HepG2 (cell line): Measurements from ENCODE around the gene TCF23. TPM values are rescaled to one million over a fixed set of nuclear protein-coding genes. Genes with fewer than 3 reads are reported as not detected.

Experiments used
- ADNP ChIP-seq: sonication (generic); formaldehyde crosslinking; IDR thresholded peaks from 2 replicates; pipeline ENCODE4 v1.4.0; 2020; ENCODE audit warnings: missing genetic modification reagents
- AKAP8 ChIP-seq: sonication (generic); formaldehyde crosslinking; IDR thresholded peaks from 2 replicates; pipeline ENCODE4 v1.5.1; 2020; ENCODE audit warnings: mild to moderate bottlenecking, missing genetic modification reagents
- ARNTL ChIP-seq: sonication (generic); formaldehyde crosslinking; IDR thresholded peaks from 2 replicates; pipeline ENCODE4 v1.4.0; 2020; ENCODE audit warnings: mild to moderate bottlenecking, missing genetic modification reagents
- CEBPG ChIP-seq: IDR thresholded peaks from 2 replicates; pipeline ENCODE4 v1.6.1; 2016
- CENPX ChIP-seq: sonication (generic); formaldehyde crosslinking; IDR thresholded peaks from 2 replicates; pipeline ENCODE4 v1.9.0; 2021; ENCODE audit warnings: mild to moderate bottlenecking, missing genetic modification reagents, moderate library complexity
- EZH2 ChIP-seq: conservative IDR thresholded peaks from 2 replicates; pipeline ENCODE4 v1.6.1; 2012; ENCODE audit warnings: mild to moderate bottlenecking, low read depth, low read length, moderate library complexity
- FLYWCH1 ChIP-seq: sonication (generic); formaldehyde crosslinking; IDR thresholded peaks from 2 replicates; pipeline ENCODE4 v1.8.1; 2023; ENCODE audit warnings: mild to moderate bottlenecking, missing genetic modification reagents
- GTF3A ChIP-seq: sonication (generic); formaldehyde crosslinking; conservative IDR thresholded peaks from 2 replicates; pipeline ENCODE4 v1.4.0; 2020; ENCODE audit warnings: mild to moderate bottlenecking, missing genetic modification reagents
- HMG20A ChIP-seq: IDR thresholded peaks from 2 replicates; pipeline ENCODE4 v1.6.1; 2016; ENCODE audit warnings: borderline replicate concordance
- HNF4A ChIP-seq: sonication (generic); formaldehyde crosslinking; IDR thresholded peaks from 2 replicates; pipeline ENCODE4 v1.4.0; 2020; ENCODE audit warnings: missing genetic modification reagents
- HOXA9 ChIP-seq: sonication (generic); formaldehyde crosslinking; IDR thresholded peaks from 2 replicates; pipeline ENCODE4 v1.8.1; 2022; ENCODE audit warnings: missing genetic modification reagents, mild to moderate bottlenecking, moderate library complexity, borderline replicate concordance
- KLF13 ChIP-seq: sonication (generic); formaldehyde crosslinking; IDR thresholded peaks from 2 replicates; pipeline ENCODE4 v1.4.0; 2020; ENCODE audit warnings: mild to moderate bottlenecking, missing genetic modification reagents
- KLF9 ChIP-seq: IDR thresholded peaks from 2 replicates; pipeline ENCODE4 v1.6.1; 2016; ENCODE audit warnings: low read depth
- MATR3 ChIP-seq: sonication (generic); formaldehyde crosslinking; IDR thresholded peaks from 2 replicates; pipeline ENCODE4 v1.4.0; 2020; ENCODE audit warnings: missing genetic modification reagents
- MTA1 ChIP-seq: sonication (generic); formaldehyde crosslinking; IDR thresholded peaks from 2 replicates; pipeline ENCODE4 v1.4.0; 2020; ENCODE audit warnings: missing genetic modification reagents, mild to moderate bottlenecking, borderline replicate concordance
- MXD1 ChIP-seq: sonication (generic); formaldehyde crosslinking; IDR thresholded peaks from 2 replicates; pipeline ENCODE4 v1.4.0; 2020; ENCODE audit warnings: mild to moderate bottlenecking, missing genetic modification reagents
- NAIF1 ChIP-seq: sonication (generic); formaldehyde crosslinking; IDR thresholded peaks from 2 replicates; pipeline ENCODE4 v1.5.0; 2020; ENCODE audit warnings: mild to moderate bottlenecking, missing genetic modification reagents, borderline replicate concordance
- NCOR1 ChIP-seq: fragments of 200-600 bp; sonication (generic); IDR thresholded peaks from 2 replicates; pipeline ENCODE4 v1.7.0; 2017; ENCODE audit warnings: antibody characterized with exemption, low read length, borderline replicate concordance
- ONECUT2 ChIP-seq: sonication (generic); formaldehyde crosslinking; IDR thresholded peaks from 2 replicates; pipeline ENCODE4 v1.4.0; 2020; ENCODE audit warnings: missing genetic modification reagents
- REL ChIP-seq: sonication (generic); formaldehyde crosslinking; conservative IDR thresholded peaks from 2 replicates; pipeline ENCODE4 v1.8.0; 2022; ENCODE audit warnings: mild to moderate bottlenecking, missing genetic modification reagents, moderate library complexity
- YY1 ChIP-seq: IDR thresholded peaks from 2 replicates; pipeline ENCODE4 v1.6.1; 2011; ENCODE audit warnings: low read length, low read depth, moderate library complexity, mild to moderate bottlenecking; ENCODE audit not compliant: insufficient read depth, insufficient replicate concordance
- ZBTB20 ChIP-seq: sonication (generic); formaldehyde crosslinking; IDR thresholded peaks from 2 replicates; pipeline ENCODE4 v1.8.1; 2023; ENCODE audit warnings: missing genetic modification reagents, low read depth, mild to moderate bottlenecking, borderline replicate concordance
- ZNF121 ChIP-seq: sonication (generic); formaldehyde crosslinking; IDR thresholded peaks from 2 replicates; pipeline ENCODE4 v1.5.0; 2020; ENCODE audit warnings: mild to moderate bottlenecking, missing genetic modification reagents
- ZNF17 ChIP-seq: sonication (generic); formaldehyde crosslinking; IDR thresholded peaks from 2 replicates; pipeline ENCODE4 v1.5.0; 2020; ENCODE audit warnings: mild to moderate bottlenecking, missing genetic modification reagents
- ZNF275 ChIP-seq: sonication (generic); formaldehyde crosslinking; IDR thresholded peaks from 2 replicates; pipeline ENCODE4 v1.8.0; 2022; ENCODE audit warnings: missing genetic modification reagents, mild to moderate bottlenecking, inconsistent platforms, borderline replicate concordance
- ZNF460 ChIP-seq: sonication (generic); formaldehyde crosslinking; IDR thresholded peaks from 2 replicates; pipeline ENCODE4 v1.5.1; 2020; ENCODE audit warnings: missing genetic modification reagents, mild to moderate bottlenecking, borderline replicate concordance
- ZNF556 ChIP-seq: sonication (generic); formaldehyde crosslinking; IDR thresholded peaks from 2 replicates; pipeline ENCODE4 v1.4.0; 2020; ENCODE audit warnings: mild to moderate bottlenecking, missing genetic modification reagents, borderline replicate concordance
- ZNF558 ChIP-seq: sonication (generic); formaldehyde crosslinking; IDR thresholded peaks from 2 replicates; pipeline ENCODE4 v1.9.0; 2022; ENCODE audit warnings: mild to moderate bottlenecking, missing genetic modification reagents, borderline replicate concordance
- ZNF672 ChIP-seq: sonication (generic); formaldehyde crosslinking; IDR thresholded peaks from 2 replicates; pipeline ENCODE4 v1.8.1; 2022; ENCODE audit warnings: missing genetic modification reagents
- ZNF713 ChIP-seq: sonication (generic); formaldehyde crosslinking; IDR thresholded peaks from 2 replicates; pipeline ENCODE4 v1.4.0; 2020; ENCODE audit warnings: mild to moderate bottlenecking, missing genetic modification reagents
- ZNF777 ChIP-seq: sonication (generic); formaldehyde crosslinking; IDR thresholded peaks from 2 replicates; pipeline ENCODE4 v1.4.0; 2020; ENCODE audit warnings: missing genetic modification reagents
- ZNF850 ChIP-seq: sonication (generic); formaldehyde crosslinking; conservative IDR thresholded peaks from 2 replicates; pipeline ENCODE4 v1.9.0; 2021; ENCODE audit warnings: mild to moderate bottlenecking, missing genetic modification reagents
- ZSCAN30 ChIP-seq: sonication (generic); formaldehyde crosslinking; IDR thresholded peaks from 2 replicates; pipeline ENCODE4 v1.5.0; 2020; ENCODE audit warnings: mild to moderate bottlenecking, missing genetic modification reagents
- ZZZ3 ChIP-seq: sonication (generic); formaldehyde crosslinking; IDR thresholded peaks from 2 replicates; pipeline ENCODE4 v1.4.0; 2020; ENCODE audit warnings: missing genetic modification reagents, mild to moderate bottlenecking, borderline replicate concordance
- polyA plus RNA-seq, 8 experiments: library from polyadenylated mRNA; depleted of rRNA in 3 of 8; stranded (reverse) in 7 of 8; unstranded in 1 of 8; fragments of >200 nt; fragmentation: Illumina TruSeq in 4 of 8; extraction: Trizol in 4 of 8; gene quantifications; 2 replicates each; pipeline versions ENCODE4 v1.2.1 to v1.2.3, GENCODE V29; 2011 to 2016; ENCODE audit warnings: low read depth in 4 of 8, missing spikeins in 1 of 8, mixed read lengths in 1 of 8; ENCODE audit not compliant: insufficient read depth in 1 of 8
- total RNA-seq, 5 experiments: library from RNA; depleted of rRNA; stranded (reverse); fragments of >200 nt; fragmentation: Illumina TruSeq; extraction: Trizol; gene quantifications; 2 replicates each; pipeline ENCODE4 v1.2.3, GENCODE V29; 2016; ENCODE audit warnings: low read depth in 1 of 5

Gene TCF23
- total and polyA plus RNA-seq, 2 of the 13 experiments (the other 11 are each of a cell fraction or from before 2014, with no cell fraction given) = 0.02 to 1.4 TPM

- no peak for TF ChIP-seq ZNF777
- TF ChIP-seq REL = no peak
- no peak for TF ChIP-seq ZZZ3 (CRISPR knock-in tag)
- TF ChIP-seq MTA1 (CRISPR knock-in tag) = no peak
- TF ChIP-seq KLF13 (CRISPR knock-in tag) = no peak
- TF ChIP-seq CENPX (CRISPR knock-in tag) = no peak
- no peak for TF ChIP-seq ZNF713
- no peak for TF ChIP-seq ZNF850 (CRISPR knock-in tag)
- peak; percentile 86 for TF ChIP-seq CEBPG
- TF ChIP-seq YY1 = peak; percentile 17
- no peak for TF ChIP-seq MXD1
- TF ChIP-seq ONECUT2 (CRISPR knock-in tag) = no peak
- TF ChIP-seq AKAP8 (CRISPR knock-in tag) = no peak
- no peak; the same call in 1 of the 2 replicates for TF ChIP-seq ZNF556 (CRISPR knock-in tag)
- TF ChIP-seq FLYWCH1 (CRISPR knock-in tag) = no peak
- no peak for TF ChIP-seq ZNF558 (CRISPR knock-in tag)
- no peak for TF ChIP-seq ADNP (CRISPR knock-in tag)
- TF ChIP-seq HNF4A = peak; percentile 65
- TF ChIP-seq ZNF460 (CRISPR knock-in tag) = no peak
- no peak for TF ChIP-seq ZNF275 (CRISPR knock-in tag)
- TF ChIP-seq ZSCAN30 = no peak
- TF ChIP-seq HOXA9 (CRISPR knock-in tag) = no peak
- no peak for TF ChIP-seq ZNF672 (CRISPR knock-in tag)
- no peak for TF ChIP-seq KLF9
- TF ChIP-seq ARNTL (CRISPR knock-in tag) = no peak
- no peak for TF ChIP-seq ZNF121
- TF ChIP-seq ZNF17 (CRISPR knock-in tag) = no peak
- TF ChIP-seq GTF3A = no peak
- no peak for TF ChIP-seq NAIF1 (CRISPR knock-in tag)
- TF ChIP-seq EZH2 = no peak
- no peak; the same call in 1 of the 2 replicates for TF ChIP-seq NCOR1
- TF ChIP-seq MATR3 (CRISPR knock-in tag) = no peak
- TF ChIP-seq HMG20A = no peak
- no peak for TF ChIP-seq ZBTB20 (CRISPR knock-in tag)
Measured at GRCh38 chr2:27185331-27186026, 36.7 kb downstream of the TCF23 start (continued).
